GM12878 (cell line): ENCODE data around the gene MBD3L5. TPM values are rescaled to one million over a fixed set of nuclear protein-coding genes. Genes with fewer than 3 reads are reported as not detected.

Experiments
- ATAC-seq: fragments of 200-7000 bp; cut with Tn5 transposase; 3 replicates; pipeline ENCODE4 v1.9.1; 2020; ENCODE audit warnings: mild to moderate bottlenecking, moderate library complexity
- BruUV-seq: library from RNA; stranded (reverse); fragments of 400-500 nt; replicated peaks from 2 replicates; lab custom pipeline; 2021; lab: Mats Ljungman, UMichigan
- CTCF ChIA-PET: fragments of 300-600 bp; sonication (Branson Sonifier 250); formaldehyde crosslinking; extraction: SDS; loops from one replicate; lab custom pipeline; 2021; ENCODE audit warnings: inconsistent platforms; lab: Yijun Ruan, JAX
- POLR2A ChIA-PET: fragments of 350-600 bp; formaldehyde crosslinking; extraction: SDS; loops from one replicate; lab custom pipeline; 2021; ENCODE audit warnings: inconsistent platforms; lab: Charles Lee
- RAD21 ChIA-PET: fragments of 300-600 bp; sonication (Branson Sonifier 250); formaldehyde crosslinking; loops from one replicate; lab custom pipeline; 2023; ENCODE audit warnings: antibody characterized with exemption; ENCODE audit not compliant: unreplicated experiment; lab: Charles Lee
- SMC1A ChIA-PET: fragments of 300-600 bp; sonication (Branson Sonifier 250); formaldehyde crosslinking; loops from one replicate; lab custom pipeline; 2023; ENCODE audit not compliant: unreplicated experiment, uncharacterized antibody; lab: Charles Lee
- DNase-seq: peaks from one replicate; pipeline ENCODE4 v3.0.0-alpha.2; 2011; ENCODE audit warnings: low read depth, low spot score
- FAIRE-seq: peaks from 3 replicates; lab custom pipeline; 2011; peaks lifted over from hg19 to GRCh38; lab: Jason Lieb, UNC
- H2AFZ ChIP-seq: 2 replicates; pipeline ENCODE4 v1.6.0; 2011; ENCODE audit warnings: low read depth, low read length, control low read depth; ENCODE audit not compliant: control insufficient read depth
- H3K27ac ChIP-seq: 2 replicates; pipeline ENCODE4 v1.5.1; 2011; ENCODE audit warnings: control low read depth; ENCODE audit not compliant: control insufficient read depth, insufficient read depth
- H3K27me3 ChIP-seq, 2 experiments: replicated peaks in 1 of 2; 2 replicates each; pipeline versions ENCODE4 v1.6.0 to v1.6.1; 2011; ENCODE audit warnings: low read length in 1 of 2; ENCODE audit not compliant: control insufficient read depth in 2 of 2, insufficient read depth in 2 of 2
- H3K36me3 ChIP-seq, 2 experiments: 2 replicates each; pipeline ENCODE4 v1.5.1; 2011; ENCODE audit warnings: low read length in 1 of 2; ENCODE audit not compliant: control insufficient read depth in 2 of 2, insufficient read depth in 2 of 2
- H3K4me1 ChIP-seq: 2 replicates; pipeline ENCODE4 v1.6.1; 2011; ENCODE audit warnings: mild to moderate bottlenecking, low read length, moderate library complexity, mixed read lengths; ENCODE audit not compliant: control insufficient read depth, insufficient read depth
- H3K4me2 ChIP-seq: 2 replicates; pipeline ENCODE4 v1.6.0; 2011; ENCODE audit warnings: control low read depth; ENCODE audit not compliant: control insufficient read depth, insufficient read depth
- H3K4me3 ChIP-seq: fragments of 200-600 bp; sonication (generic); 2 replicates; pipeline ENCODE4 v1.5.1; 2016
- H3K79me2 ChIP-seq: 2 replicates; pipeline ENCODE4 v1.6.0; 2011; ENCODE audit warnings: low read length; ENCODE audit not compliant: control insufficient read depth, insufficient read depth
- H3K9ac ChIP-seq: 2 replicates; pipeline ENCODE4 v1.8.0; 2011; ENCODE audit warnings: low read length, control low read depth, mixed read lengths; ENCODE audit not compliant: control insufficient read depth, insufficient read depth
- H3K9me3 ChIP-seq: replicated peaks from 3 replicates; pipeline ENCODE4 v1.5.1; 2011; ENCODE audit warnings: mild to moderate bottlenecking, low read length; ENCODE audit not compliant: control insufficient read depth, insufficient read depth
- H4K20me1 ChIP-seq: 2 replicates; pipeline ENCODE4 v1.6.0; 2011; ENCODE audit not compliant: control insufficient read depth, insufficient read depth
- BCL11A ChIP-seq: IDR thresholded peaks from 2 replicates; pipeline ENCODE4 v1.6.1; 2011; ENCODE audit warnings: low read depth, low read length
- BMI1 ChIP-seq: fragments of 450-650 bp; IDR thresholded peaks from 2 replicates; pipeline ENCODE4 v1.6.1; 2016; ENCODE audit warnings: mild to moderate bottlenecking, moderate library complexity, borderline replicate concordance
- E2F4 ChIP-seq: IDR thresholded peaks from 2 replicates; pipeline ENCODE4 v1.6.1; 2012; ENCODE audit warnings: low read depth, low read length, improper control_type of control experiment
- ELK1 ChIP-seq: IDR thresholded peaks from 2 replicates; pipeline ENCODE4 v1.6.1; 2012; ENCODE audit warnings: low read depth, low read length, improper control_type of control experiment
- EP300 ChIP-seq, 2 experiments: fragments of 150-350 bp in 1 of 2; IDR thresholded peaks; 2 replicates each; pipeline ENCODE4 v1.6.1; 2011 to 2012; ENCODE audit warnings: low read depth in 2 of 2, low read length in 2 of 2, borderline replicate concordance in 1 of 2, improper control_type of control experiment in 1 of 2, inconsistent platforms in 1 of 2; ENCODE audit not compliant: control insufficient read depth in 1 of 2
- FOXM1 ChIP-seq: IDR thresholded peaks from 2 replicates; pipeline ENCODE4 v1.6.1; 2012; ENCODE audit warnings: low read depth, mild to moderate bottlenecking, inconsistent platforms, low read length, moderate library complexity
- IRF4 ChIP-seq: IDR thresholded peaks from 2 replicates; pipeline ENCODE4 v1.6.1; 2011; ENCODE audit warnings: low read depth, low read length
- MEF2A ChIP-seq: IDR thresholded peaks from 2 replicates; pipeline ENCODE4 v1.6.1; 2011; ENCODE audit warnings: low read depth, mild to moderate bottlenecking, low read length, moderate library complexity; ENCODE audit not compliant: insufficient read depth
- MTA3 ChIP-seq: IDR thresholded peaks from 2 replicates; pipeline ENCODE4 v1.6.1; 2012; ENCODE audit warnings: low read length, inconsistent platforms, borderline replicate concordance
- NR2C1 ChIP-seq: fragments of 450-650 bp; IDR thresholded peaks from 2 replicates; pipeline ENCODE4 v1.6.1; 2017; ENCODE audit warnings: antibody characterized with exemption, mild to moderate bottlenecking, moderate library complexity
- POLR2AphosphoS5 ChIP-seq: IDR thresholded peaks from 2 replicates; pipeline ENCODE4 v1.6.1; 2011; ENCODE audit warnings: mild to moderate bottlenecking, low read length, inconsistent platforms
- POU2F2 ChIP-seq: IDR thresholded peaks from 3 replicates; pipeline ENCODE4 v1.6.1; 2011; ENCODE audit warnings: low read depth, mild to moderate bottlenecking, low read length, borderline replicate concordance
- SMC3 ChIP-seq: IDR thresholded peaks from 2 replicates; pipeline ENCODE4 v1.6.1; 2011; ENCODE audit warnings: low read length, improper control_type of control experiment, borderline replicate concordance
- TARDBP ChIP-seq: IDR thresholded peaks from 2 replicates; pipeline ENCODE4 v1.6.1; 2016; ENCODE audit warnings: borderline replicate concordance
- USF2 ChIP-seq: IDR thresholded peaks from 2 replicates; pipeline ENCODE4 v1.6.1; 2011; ENCODE audit warnings: low read depth, low read length, improper control_type of control experiment, borderline replicate concordance
- ZBED1 ChIP-seq: IDR thresholded peaks from 2 replicates; pipeline ENCODE4 v1.6.1; 2016; ENCODE audit warnings: borderline replicate concordance
- WGBS: methylation state at CpG from one replicate; pipeline ENCODE4 v1.1.6; 2016; ENCODE audit warnings: low lambda C conversion rate; ENCODE audit not compliant: insufficient replicate concordance, insufficient coverage; ENCODE audit errors: missing lambda C conversion rate; 5-methylcytosine and 5-hydroxymethylcytosine counted together
- in situ Hi-C: fragments of 300-500 bp; cut with MboI; formaldehyde crosslinking; loops from 9 replicates; pipeline ENCODE4 v1.14.3; 2018; ENCODE audit warnings: mixed read lengths
- intact Hi-C: fragments of 100-400 bp; cut with micrococcal nuclease; formaldehyde crosslinking; loops from one replicate; pipeline ENCODE4 v1.14.2; 2022; ENCODE audit not compliant: unreplicated experiment
- polyA plus RNA-seq, 11 experiments: library from polyadenylated mRNA; depleted of rRNA in 4 of 11; unstranded in 6 of 11; stranded (reverse) in 5 of 11; fragments of >200 nt; fragmentation: Nextera tagmentation in 4 of 11; fragmentation: Illumina TruSeq in 1 of 11; extraction: Ambion mirVana in 4 of 11; extraction: Trizol in 1 of 11; gene quantifications; 1 replicate in 1 of 11; 2 replicates in 10 of 11; pipeline versions ENCODE4 v1.2.1 to v1.2.3, GENCODE V29; 2011 to 2016; ENCODE audit warnings: inconsistent platforms in 2 of 11, missing spikeins in 2 of 11, low read depth in 1 of 11
- total RNA-seq, 4 experiments: library from RNA; depleted of rRNA in 3 of 4; stranded (reverse); fragments of >200 nt in 3 of 4; fragmentation: Illumina TruSeq in 1 of 4; extraction: Trizol in 1 of 4; gene quantifications; 2 replicates each; pipeline versions ENCODE4 v1.2.1 to v1.2.3, GENCODE V29; 2013 to 2021
- TF ChIP-seq, protein P1 (sequence below): IDR thresholded peaks from 2 replicates; pipeline ENCODE4 v1.6.1; 2011; ENCODE audit warnings: borderline replicate concordance, low read depth, mild to moderate bottlenecking, moderate library complexity, mixed read lengths, low read length; ENCODE audit not compliant: insufficient read depth; ENCODE audit errors: extremely low read length

Gene MBD3L5
- total and polyA plus RNA-seq, 10 of the 15 experiments (the other 5 are each of a cell fraction or from before 2014, with no cell fraction given) = not detected

- H3K27ac ChIP-seq = no peak overlapping the region
- ChIA-PET CTCF (no interaction called here), RAD21 (interaction anchor here (0.5 kb wide), 1 partner anchor 79 kb away, joined by 3 read pairs; no protein-coding TSS in a partner anchor), SMC1A (interaction anchor here (1.6 kb wide), 1 partner anchor 66 kb away, joined by 5 read pairs; no protein-coding TSS in a partner anchor), POLR2A (no interaction called here)
- no peak for FAIRE-seq
- H3K9me3 ChIP-seq = no peaks in the 10 kb centered on the region; the same call in 2 of the 3 replicates
- no peaks in the 10 kb centered on the region for H3K4me1 ChIP-seq
- no peaks in the 10 kb centered on the region for H3K27me3 ChIP-seq
- H3K36me3 ChIP-seq = no peaks in the 10 kb centered on the region
- no peak for DNase-seq
- intact Hi-C loops = no loop called here
- H3K79me2 ChIP-seq = no peaks in the 10 kb centered on the region
- TF ChIP-seq SMC3 = no peak
- TF ChIP-seq E2F4 = no peak
- no peak for TF ChIP-seq MEF2A
- TF ChIP-seq POU2F2 = no peak
- TF ChIP-seq IRF4 = no peak
- no peak for TF ChIP-seq ELK1
- TF ChIP-seq, protein P1, sequence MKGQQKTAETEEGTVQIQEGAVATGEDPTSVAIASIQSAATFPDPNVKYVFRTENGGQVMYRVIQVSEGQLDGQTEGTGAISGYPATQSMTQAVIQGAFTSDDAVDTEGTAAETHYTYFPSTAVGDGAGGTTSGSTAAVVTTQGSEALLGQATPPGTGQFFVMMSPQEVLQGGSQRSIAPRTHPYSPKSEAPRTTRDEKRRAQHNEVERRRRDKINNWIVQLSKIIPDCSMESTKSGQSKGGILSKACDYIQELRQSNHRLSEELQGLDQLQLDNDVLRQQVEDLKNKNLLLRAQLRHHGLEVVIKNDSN = no peak
- no peak for TF ChIP-seq FOXM1
- TF ChIP-seq USF2 = no peak
- no peak for TF ChIP-seq BMI1
- no peak for TF ChIP-seq TARDBP
- TF ChIP-seq ZBED1 = no peak
- no peak for TF ChIP-seq POLR2AphosphoS5
- TF ChIP-seq BCL11A = no peak
- TF ChIP-seq EP300 (IDR thresholded peaks at IDR 0.05; ENCODE audit: borderline replicate concordance in 1 of 2, control insufficient read depth in 1 of 2, low read depth in 2 of 2, low read length in 2 of 2) = no peak
- no peak for TF ChIP-seq NR2C1
- no peak for TF ChIP-seq MTA3
- no peak overlapping the region for H2AFZ ChIP-seq
- H3K4me2 ChIP-seq = no peak overlapping the region
- no peak overlapping the region for H3K4me3 ChIP-seq
- 44% methylated on average over 4 of the region's 4 CpGs for whole genome bisulfite sequencing
- in situ Hi-C loops = no loop called here
- no peak for ATAC-seq
- BruUV-seq = no TSS peak
- no peaks in the 10 kb centered on the region for H4K20me1 ChIP-seq
- H3K9ac ChIP-seq = no peak overlapping the region
Observed at GRCh38 chr19:7063339-7063738, 33.0 kb downstream of the MBD3L5 start.
